IMR-90 (cell line): ENCODE results near the gene PLPPR3. TPM values are rescaled to one million over a fixed set of nuclear protein-coding genes. Genes with fewer than 3 reads are reported as not detected.

ENCODE experiments used
- ATAC-seq: fragments of 200-7000 bp; cut with Tn5 transposase; 2 replicates; pipeline ENCODE4 v1.9.1; 2020; ENCODE audit warnings: low read depth, mild to moderate bottlenecking, moderate library complexity
- BruUV-seq: library from RNA; stranded (reverse); fragments of 400-500 nt; replicated peaks from 2 replicates; lab custom pipeline; 2021; lab: Mats Ljungman, UMichigan
- CTCF ChIA-PET: fragments of 300-600 bp; formaldehyde crosslinking; extraction: SDS; loops from one replicate; lab custom pipeline; 2021; ENCODE audit warnings: antibody characterized with exemption; lab: Yijun Ruan, JAX
- POLR2A ChIA-PET: fragments of 300-600 bp; sonication (Branson Sonifier 250); formaldehyde crosslinking; loops from one replicate; lab custom pipeline; 2022; ENCODE audit warnings: antibody characterized with exemption; ENCODE audit not compliant: unreplicated experiment; lab: Charles Lee
- DNase-seq: peaks from one replicate; pipeline ENCODE4 v3.0.0; 2013
- H2AFZ ChIP-seq: replicated peaks from 2 replicates; pipeline ENCODE3; 2013; ENCODE audit warnings: low read length, mild to moderate bottlenecking; ENCODE audit not compliant: poor library complexity
- H2AK5ac ChIP-seq: 2 replicates; pipeline ENCODE4 v1.6.1; 2013; ENCODE audit warnings: low read depth, low read length, inconsistent platforms
- H2AK9ac ChIP-seq: replicated peaks from 2 replicates; pipeline ENCODE3; 2013; ENCODE audit warnings: mild to moderate bottlenecking, low read depth, low read length, moderate library complexity; ENCODE audit not compliant: poor library complexity
- H2BK120ac ChIP-seq: 2 replicates; pipeline ENCODE4 v1.6.1; 2013; ENCODE audit warnings: low read depth, low read length, inconsistent platforms
- H2BK15ac ChIP-seq: 3 replicates; pipeline ENCODE4 v1.6.1; 2013; ENCODE audit warnings: low read depth, low read length, inconsistent platforms
- H2BK20ac ChIP-seq: 2 replicates; pipeline ENCODE4 v1.6.1; 2013; ENCODE audit warnings: low read depth, mild to moderate bottlenecking, inconsistent platforms, low read length, moderate library complexity
- H2BK5ac ChIP-seq: 2 replicates; pipeline ENCODE4 v1.6.1; 2013; ENCODE audit warnings: mild to moderate bottlenecking, low read depth, low read length, inconsistent platforms; ENCODE audit not compliant: poor library complexity, severe bottlenecking
- H3K14ac ChIP-seq: replicated peaks from 2 replicates; pipeline ENCODE4 v1.6.1; 2013; ENCODE audit warnings: low read depth, low read length, inconsistent platforms
- H3K18ac ChIP-seq: 2 replicates; pipeline ENCODE4 v1.6.1; 2013; ENCODE audit warnings: low read depth, low read length, control low read depth
- H3K23ac ChIP-seq: 2 replicates; pipeline ENCODE4 v1.6.1; 2013; ENCODE audit warnings: low read depth, low read length, inconsistent platforms
- H3K27ac ChIP-seq: 2 replicates; pipeline ENCODE4 v1.5.1; 2013; ENCODE audit warnings: mild to moderate bottlenecking, control low read depth, low read length; ENCODE audit not compliant: insufficient read depth
- H3K27me3 ChIP-seq: 2 replicates; pipeline ENCODE4 v1.6.1; 2013; ENCODE audit warnings: low read length; ENCODE audit not compliant: control insufficient read depth, insufficient read depth
- H3K36me3 ChIP-seq: 2 replicates; pipeline ENCODE4 v1.6.1; 2013; ENCODE audit warnings: low read length, mixed read lengths; ENCODE audit not compliant: control insufficient read depth, insufficient read depth
- H3K4ac ChIP-seq: 2 replicates; pipeline ENCODE4 v1.6.1; 2013; ENCODE audit warnings: low read depth, low read length, inconsistent platforms
- H3K4me1 ChIP-seq: 2 replicates; pipeline ENCODE4 v1.6.1; 2013; ENCODE audit warnings: low read length, mixed read lengths; ENCODE audit not compliant: control insufficient read depth, insufficient read depth
- H3K4me2 ChIP-seq: 2 replicates; pipeline ENCODE4 v1.6.1; 2013; ENCODE audit warnings: low read depth, mild to moderate bottlenecking, control low read depth, low read length, moderate library complexity
- H3K4me3 ChIP-seq: 2 replicates; pipeline ENCODE4 v1.5.1; 2013; ENCODE audit warnings: low read depth, mild to moderate bottlenecking, control low read depth, low read length, moderate library complexity; ENCODE audit not compliant: insufficient read depth
- H3K56ac ChIP-seq: 2 replicates; pipeline ENCODE4 v1.6.1; 2013; ENCODE audit warnings: low read length, inconsistent platforms; ENCODE audit not compliant: insufficient read depth; ENCODE audit errors: extremely low read depth
- H3K79me1 ChIP-seq, 2 experiments: 2 replicates each; pipeline ENCODE4 v1.6.1; 2013; ENCODE audit warnings: low read length in 2 of 2, inconsistent platforms in 1 of 2, low read depth in 1 of 2
- H3K9ac ChIP-seq: 2 replicates; pipeline ENCODE4 v1.6.1; 2013; ENCODE audit warnings: low read depth, low read length, control low read depth
- H3K9me1 ChIP-seq: 2 replicates; pipeline ENCODE4 v1.6.1; 2013; ENCODE audit warnings: low read length, inconsistent platforms; ENCODE audit not compliant: insufficient read depth
- H3K9me3 ChIP-seq: 2 replicates; pipeline ENCODE4 v1.6.1; 2013; ENCODE audit warnings: low read length; ENCODE audit not compliant: control insufficient read depth, insufficient read depth
- H4K20me1 ChIP-seq: 2 replicates; pipeline ENCODE4 v1.6.1; 2013; ENCODE audit warnings: low read length, inconsistent platforms; ENCODE audit not compliant: insufficient read depth
- H4K5ac ChIP-seq: 2 replicates; pipeline ENCODE4 v1.6.1; 2013; ENCODE audit warnings: mild to moderate bottlenecking, low read depth, low read length, control low read depth
- H4K8ac ChIP-seq, 2 experiments: 2 replicates each; pipeline ENCODE4 v1.6.1; 2013; ENCODE audit warnings: low read depth in 2 of 2, low read length in 2 of 2, control low read depth in 1 of 2, inconsistent platforms in 1 of 2
- H4K91ac ChIP-seq: 2 replicates; pipeline ENCODE4 v1.6.1; 2013; ENCODE audit warnings: low read depth, low read length, inconsistent platforms; ENCODE audit not compliant: insufficient read depth
- BHLHE40 ChIP-seq: fragments of 150-350 bp; IDR thresholded peaks from 2 replicates; pipeline ENCODE4 v1.6.1; 2016; ENCODE audit warnings: mild to moderate bottlenecking, low read depth, low read length
- CEBPB ChIP-seq: IDR thresholded peaks from 2 replicates; pipeline ENCODE4 v1.6.1; 2012; ENCODE audit warnings: low read depth, low read length, improper control_type of control experiment
- CHD1 ChIP-seq: IDR thresholded peaks from 2 replicates; pipeline ENCODE4 v1.6.1; 2012; ENCODE audit warnings: low read depth, low read length, improper control_type of control experiment
- FOS ChIP-seq: fragments of 150-350 bp; IDR thresholded peaks from 2 replicates; pipeline ENCODE4 v1.6.1; 2016; ENCODE audit warnings: low read depth, low read length
- MAFK ChIP-seq: IDR thresholded peaks from 2 replicates; pipeline ENCODE4 v1.6.1; 2012; ENCODE audit warnings: low read depth, low read length, improper control_type of control experiment
- MAZ ChIP-seq: IDR thresholded peaks from 2 replicates; pipeline ENCODE4 v1.6.1; 2012; ENCODE audit warnings: low read depth, mild to moderate bottlenecking, low read length, improper control_type of control experiment, moderate library complexity, borderline replicate concordance
- MXI1 ChIP-seq: IDR thresholded peaks from 2 replicates; pipeline ENCODE4 v1.6.1; 2012; ENCODE audit warnings: low read depth, mild to moderate bottlenecking, low read length, moderate library complexity, borderline replicate concordance
- NFE2L2 ChIP-seq: fragments of 150-350 bp; IDR thresholded peaks from 2 replicates; pipeline ENCODE4 v1.6.1; 2016; ENCODE audit warnings: low read depth, mild to moderate bottlenecking, low read length
- POLR2A ChIP-seq: IDR thresholded peaks from 2 replicates; pipeline ENCODE4 v1.6.1; 2012; ENCODE audit warnings: mild to moderate bottlenecking, low read depth, low read length
- RAD21 ChIP-seq: IDR thresholded peaks from 2 replicates; pipeline ENCODE4 v1.6.1; 2012; ENCODE audit warnings: low read length, improper control_type of control experiment
- RCOR1 ChIP-seq: IDR thresholded peaks from 2 replicates; pipeline ENCODE4 v1.6.1; 2012; ENCODE audit warnings: mild to moderate bottlenecking, low read length, improper control_type of control experiment; ENCODE audit not compliant: insufficient replicate concordance
- RFX5 ChIP-seq: IDR thresholded peaks from 2 replicates; pipeline ENCODE4 v1.8.0; 2012; ENCODE audit warnings: low read depth, mild to moderate bottlenecking, low read length, moderate library complexity
- SMC3 ChIP-seq: fragments of 150-350 bp; IDR thresholded peaks from 2 replicates; pipeline ENCODE4 v1.6.1; 2016; ENCODE audit warnings: low read depth, mild to moderate bottlenecking, antibody characterized with exemption, low read length, moderate library complexity
- WGBS, 2 experiments: methylation state at CpG; one replicate each; pipeline versions ENCODE4 v1.1.5 to v1.1.7; 2013; ENCODE audit warnings: missing lambda C conversion rate in 2 of 2; ENCODE audit not compliant: insufficient read length in 1 of 2; ENCODE audit errors: extremely low coverage in 2 of 2; 5-methylcytosine and 5-hydroxymethylcytosine counted together
- dilution Hi-C: fragments of 300-500 bp; cut with HindIII; formaldehyde crosslinking; loops from one replicate; pipeline ENCODE4 v1.14.3; 2018; ENCODE audit warnings: low sequenced_read_pairs; ENCODE audit not compliant: unreplicated experiment
- in situ Hi-C: fragments of 300-500 bp; cut with MboI; formaldehyde crosslinking; loops from 3 replicates; pipeline ENCODE4 v1.14.3; 2019; ENCODE audit warnings: low sequenced_read_pairs, inconsistent platforms, mixed read lengths
- intact Hi-C: fragments of 100-400 bp; cut with micrococcal nuclease; formaldehyde crosslinking; loops from 2 replicates; pipeline ENCODE4 v1.10.0; 2022
- polyA plus RNA-seq, 3 experiments: library from polyadenylated mRNA; depleted of rRNA; stranded (reverse); fragments of >200 nt; gene quantifications; 2 replicates each; pipeline ENCODE4 v1.2.3, GENCODE V29; 2012; ENCODE audit warnings: low replicate concordance in 1 of 3
- total RNA-seq: library from RNA; depleted of rRNA; stranded (reverse); fragments of >200 nt; gene quantifications from 2 replicates; pipeline ENCODE4 v1.2.3, GENCODE V29; 2012
- TF ChIP-seq, protein P1 (sequence below): fragments of 150-350 bp; IDR thresholded peaks from 2 replicates; pipeline ENCODE4 v1.6.1; 2017; ENCODE audit warnings: mild to moderate bottlenecking, antibody characterized with exemption, low read length, low read depth
- TF ChIP-seq, protein P2 (sequence below): fragments of 150-350 bp; IDR thresholded peaks from 2 replicates; pipeline ENCODE4 v1.6.1; 2016; ENCODE audit warnings: low read depth, mild to moderate bottlenecking, low read length, moderate library complexity, borderline replicate concordance
- TF ChIP-seq, protein P3 (sequence below): conservative IDR thresholded peaks from 2 replicates; pipeline ENCODE4 v1.5.1; 2012; ENCODE audit warnings: mild to moderate bottlenecking, low read depth, low read length, improper control_type of control experiment

PLPPR3 gene
- total and polyA plus RNA-seq, 2 of the 4 experiments (the other 2 are of a cell fraction): 0.36 to 1.2 TPM

DNA sequence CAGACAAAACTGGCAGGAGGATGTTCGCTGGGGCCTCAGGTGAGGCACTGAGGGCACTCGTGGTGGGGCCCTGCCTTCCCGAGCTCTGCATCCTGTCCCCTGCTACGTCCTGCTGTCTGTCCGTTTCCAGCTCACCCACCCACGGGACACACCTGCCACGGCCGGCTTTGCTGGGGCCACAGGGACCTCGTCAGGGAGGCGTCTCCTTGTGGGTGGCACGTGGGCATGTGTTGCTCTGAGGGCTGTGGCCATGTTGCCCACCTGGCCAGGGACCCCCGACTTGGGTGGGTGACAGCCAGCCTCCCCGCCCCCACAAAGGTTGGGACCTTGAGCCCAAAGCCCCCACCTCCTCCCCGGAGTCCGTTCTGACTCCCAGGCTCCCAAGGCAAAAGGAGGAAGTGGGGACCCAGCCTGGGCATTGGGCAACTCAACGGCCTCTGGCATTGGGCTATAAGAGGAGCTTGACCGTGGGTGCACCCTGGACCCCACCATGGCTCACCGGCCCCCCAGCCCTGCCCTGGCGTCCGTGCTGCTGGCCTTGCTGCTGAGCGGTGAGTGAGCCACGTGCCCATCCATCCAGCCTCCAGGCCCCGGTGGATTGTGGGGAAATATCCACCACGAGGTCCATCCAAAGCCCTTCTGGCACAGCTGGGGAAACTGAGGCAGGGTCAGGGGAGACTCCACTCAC is 18.9 kb upstream of the PLPPR3 start, which contains the start of gene PRTN3:
Gene PRTN3, plus strand, starts transcription at position 481 of the 688 bp plus-strand sequence. Its CDS starts 10 bp downstream, at position 491.
- POLR2A ChIA-PET: interaction anchor here (0.5 kb wide), 1 partner anchor 57 kb away, joined by 8 read pairs; no protein-coding TSS in a partner anchor
- Histone ChIP-seq H3K23ac (no peak within 1 kb of the TSS), H3K14ac (no peak within 1 kb of the TSS), H2AK9ac (no peak within 1 kb of the TSS), H3K27ac (no peak within 1 kb of the TSS), H2BK20ac (no peak within 1 kb of the TSS), H4K91ac (no peak within 1 kb of the TSS), H3K79me1 (no peaks in the 10 kb centered on the region), H3K18ac (no peak within 1 kb of the TSS), H4K20me1 (no peaks in the 10 kb centered on the region; the same call in 1 of the 2 replicates), H3K4me2 (no peak within 1 kb of the TSS), H3K9me1 (no peaks in the 10 kb centered on the region), H3K9ac (no peak within 1 kb of the TSS), H3K27me3 (peaks cover 21% of the 10 kb centered on the region), H3K36me3 (no peaks in the 10 kb centered on the region), H2AK5ac (no peak within 1 kb of the TSS), H2AFZ (no peak within 1 kb of the TSS), H2BK120ac (no peak within 1 kb of the TSS), H3K56ac (no peak within 1 kb of the TSS), H3K4me1 (peaks cover 2% of the 10 kb centered on the region; the same call in 1 of the 2 replicates), H4K5ac (no peak within 1 kb of the TSS), H3K9me3 (no peaks in the 10 kb centered on the region), H4K8ac (no peak within 1 kb of the TSS), H3K4me3 (no peak within 1 kb of the TSS), H3K4ac (no peak within 1 kb of the TSS), H2BK5ac (no peak within 1 kb of the TSS), H2BK15ac (no peak within 1 kb of the TSS)
- 69% methylated on average over 7 of the region's 24 CpGs; no CpG with 5 or more reads in 1 of the 2 experiments for WGBS, 2 experiments
- dilution Hi-C loops: no loop called here
- CTCF ChIA-PET: no interaction called here
- no peak for ATAC-seq
- intact Hi-C loops: no loop called here
- in situ Hi-C loops: no loop called here
- BruUV-seq: no TSS peak
- TF ChIP-seq, protein P1, sequence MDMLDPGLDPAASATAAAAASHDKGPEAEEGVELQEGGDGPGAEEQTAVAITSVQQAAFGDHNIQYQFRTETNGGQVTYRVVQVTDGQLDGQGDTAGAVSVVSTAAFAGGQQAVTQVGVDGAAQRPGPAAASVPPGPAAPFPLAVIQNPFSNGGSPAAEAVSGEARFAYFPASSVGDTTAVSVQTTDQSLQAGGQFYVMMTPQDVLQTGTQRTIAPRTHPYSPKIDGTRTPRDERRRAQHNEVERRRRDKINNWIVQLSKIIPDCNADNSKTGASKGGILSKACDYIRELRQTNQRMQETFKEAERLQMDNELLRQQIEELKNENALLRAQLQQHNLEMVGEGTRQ: no peak
- TF ChIP-seq MXI1 (no peak), CHD1 (no peak), SMC3 (no peak), RFX5 (no peak), RAD21 (no peak), POLR2A (no peak), RCOR1 (no peak), MAZ (no peak), MAFK (no peak), NFE2L2 (no peak), FOS (no peak), CEBPB (no peak), BHLHE40 (no peak)
- TF ChIP-seq, protein P2, sequence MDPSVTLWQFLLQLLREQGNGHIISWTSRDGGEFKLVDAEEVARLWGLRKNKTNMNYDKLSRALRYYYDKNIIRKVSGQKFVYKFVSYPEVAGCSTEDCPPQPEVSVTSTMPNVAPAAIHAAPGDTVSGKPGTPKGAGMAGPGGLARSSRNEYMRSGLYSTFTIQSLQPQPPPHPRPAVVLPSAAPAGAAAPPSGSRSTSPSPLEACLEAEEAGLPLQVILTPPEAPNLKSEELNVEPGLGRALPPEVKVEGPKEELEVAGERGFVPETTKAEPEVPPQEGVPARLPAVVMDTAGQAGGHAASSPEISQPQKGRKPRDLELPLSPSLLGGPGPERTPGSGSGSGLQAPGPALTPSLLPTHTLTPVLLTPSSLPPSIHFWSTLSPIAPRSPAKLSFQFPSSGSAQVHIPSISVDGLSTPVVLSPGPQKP: no peak
- TF ChIP-seq, protein P3, sequence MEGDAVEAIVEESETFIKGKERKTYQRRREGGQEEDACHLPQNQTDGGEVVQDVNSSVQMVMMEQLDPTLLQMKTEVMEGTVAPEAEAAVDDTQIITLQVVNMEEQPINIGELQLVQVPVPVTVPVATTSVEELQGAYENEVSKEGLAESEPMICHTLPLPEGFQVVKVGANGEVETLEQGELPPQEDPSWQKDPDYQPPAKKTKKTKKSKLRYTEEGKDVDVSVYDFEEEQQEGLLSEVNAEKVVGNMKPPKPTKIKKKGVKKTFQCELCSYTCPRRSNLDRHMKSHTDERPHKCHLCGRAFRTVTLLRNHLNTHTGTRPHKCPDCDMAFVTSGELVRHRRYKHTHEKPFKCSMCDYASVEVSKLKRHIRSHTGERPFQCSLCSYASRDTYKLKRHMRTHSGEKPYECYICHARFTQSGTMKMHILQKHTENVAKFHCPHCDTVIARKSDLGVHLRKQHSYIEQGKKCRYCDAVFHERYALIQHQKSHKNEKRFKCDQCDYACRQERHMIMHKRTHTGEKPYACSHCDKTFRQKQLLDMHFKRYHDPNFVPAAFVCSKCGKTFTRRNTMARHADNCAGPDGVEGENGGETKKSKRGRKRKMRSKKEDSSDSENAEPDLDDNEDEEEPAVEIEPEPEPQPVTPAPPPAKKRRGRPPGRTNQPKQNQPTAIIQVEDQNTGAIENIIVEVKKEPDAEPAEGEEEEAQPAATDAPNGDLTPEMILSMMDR: no peak
- DNase-seq: no peak
